HL-60 (cell line): ENCODE measurements around the gene IGFN1.

Source experiments
- DNase-seq, 2 experiments: peaks; one replicate each; pipeline ENCODE4 v3.0.0-alpha.2; 2010 to 2020; ENCODE audit warnings: low read depth in 1 of 2, low spot score in 1 of 2
- H3K27ac ChIP-seq: fragments of 250-450 bp; sonication (Bioruptor Pico); replicated peaks from 2 replicates; pipeline ENCODE4 v1.5.1; 2020; ENCODE audit warnings: mild to moderate bottlenecking, moderate library complexity
- H3K27me3 ChIP-seq: fragments of 250-450 bp; sonication (Bioruptor Pico); 2 replicates; pipeline ENCODE4 v1.5.1; 2021; ENCODE audit warnings: mild to moderate bottlenecking, moderate library complexity; ENCODE audit not compliant: insufficient read depth, poor library complexity, severe bottlenecking
- H3K4me3 ChIP-seq: replicated peaks from 2 replicates; pipeline ENCODE4 v1.5.1; 2011; ENCODE audit warnings: mild to moderate bottlenecking, control low read depth, low read length; ENCODE audit not compliant: insufficient read depth
- CTCF ChIP-seq: IDR thresholded peaks from one replicate; pipeline ENCODE4 v1.5.1; 2011; ENCODE audit warnings: low read length, control low read depth, inconsistent platforms; ENCODE audit not compliant: insufficient read depth
- GABPA ChIP-seq: IDR thresholded peaks from 2 replicates; pipeline ENCODE4 v1.6.1; 2012; ENCODE audit warnings: low read depth
- POLR2AphosphoS5 ChIP-seq: IDR thresholded peaks from 2 replicates; pipeline ENCODE4 v1.6.1; 2012; ENCODE audit warnings: low read depth
- REST ChIP-seq: IDR thresholded peaks from 2 replicates; pipeline ENCODE4 v1.6.1; 2012; ENCODE audit warnings: low read depth; ENCODE audit not compliant: insufficient replicate concordance
- SPI1 ChIP-seq: IDR thresholded peaks from 2 replicates; pipeline ENCODE4 v1.6.1; 2012; ENCODE audit warnings: low read depth, mild to moderate bottlenecking, borderline replicate concordance

The IGFN1 gene

GRCh38 chr1:201217146-201217545 is 26.5 kb downstream of the IGFN1 start:
- H3K27ac ChIP-seq: no peak overlapping the region
- DNase-seq: no peak
- no peaks in the 10 kb centered on the region for H3K27me3 ChIP-seq
- H3K4me3 ChIP-seq: no peak overlapping the region
- TF ChIP-seq POLR2AphosphoS5: no peak
- TF ChIP-seq SPI1: no peak
- TF ChIP-seq REST: no peak
- TF ChIP-seq CTCF: no peak
- no peak for TF ChIP-seq GABPA

GRCh38 chr1:201217851-201218250 is 27.2 kb downstream of the IGFN1 start:
- H3K4me3 ChIP-seq: no peak overlapping the region
- DNase-seq: no peak
- H3K27me3 ChIP-seq: no peaks in the 10 kb centered on the region
- no peak for TF ChIP-seq REST
- TF ChIP-seq GABPA: no peak
- H3K27ac ChIP-seq: no peak overlapping the region

GRCh38 chr1:201218409-201218808 is 27.8 kb downstream of the IGFN1 start:
- no peak for TF ChIP-seq SPI1
- TF ChIP-seq POLR2AphosphoS5: no peak
- TF ChIP-seq GABPA: no peak
- TF ChIP-seq REST: no peak
- TF ChIP-seq CTCF: no peak
- no peak overlapping the region for H3K27ac ChIP-seq
- no peak overlapping the region for H3K4me3 ChIP-seq
- no peak for DNase-seq
- H3K27me3 ChIP-seq: no peaks in the 10 kb centered on the region
